GM12872 (cell line): ENCODE data around the gene NUP107.

ENCODE experiments used
- TF ChIP-seq, protein P1 (sequence below): IDR thresholded peaks from 3 replicates; pipeline ENCODE4 v1.5.1; 2011; ENCODE audit warnings: low read depth, mild to moderate bottlenecking, low read length, moderate library complexity; ENCODE audit not compliant: insufficient read depth

The NUP107 gene

GRCh38 chr12:68785823-68786222, 99.0 kb downstream of the NUP107 start:
- TF ChIP-seq, protein P1, sequence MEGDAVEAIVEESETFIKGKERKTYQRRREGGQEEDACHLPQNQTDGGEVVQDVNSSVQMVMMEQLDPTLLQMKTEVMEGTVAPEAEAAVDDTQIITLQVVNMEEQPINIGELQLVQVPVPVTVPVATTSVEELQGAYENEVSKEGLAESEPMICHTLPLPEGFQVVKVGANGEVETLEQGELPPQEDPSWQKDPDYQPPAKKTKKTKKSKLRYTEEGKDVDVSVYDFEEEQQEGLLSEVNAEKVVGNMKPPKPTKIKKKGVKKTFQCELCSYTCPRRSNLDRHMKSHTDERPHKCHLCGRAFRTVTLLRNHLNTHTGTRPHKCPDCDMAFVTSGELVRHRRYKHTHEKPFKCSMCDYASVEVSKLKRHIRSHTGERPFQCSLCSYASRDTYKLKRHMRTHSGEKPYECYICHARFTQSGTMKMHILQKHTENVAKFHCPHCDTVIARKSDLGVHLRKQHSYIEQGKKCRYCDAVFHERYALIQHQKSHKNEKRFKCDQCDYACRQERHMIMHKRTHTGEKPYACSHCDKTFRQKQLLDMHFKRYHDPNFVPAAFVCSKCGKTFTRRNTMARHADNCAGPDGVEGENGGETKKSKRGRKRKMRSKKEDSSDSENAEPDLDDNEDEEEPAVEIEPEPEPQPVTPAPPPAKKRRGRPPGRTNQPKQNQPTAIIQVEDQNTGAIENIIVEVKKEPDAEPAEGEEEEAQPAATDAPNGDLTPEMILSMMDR, result no peak

GRCh38 chr12:68786929-68787328, 100.2 kb downstream of the NUP107 start:
- TF ChIP-seq, protein P1, result 0 out of 3 replicates have a peak, but pooled peaks have one; percentile 5

DNA sequence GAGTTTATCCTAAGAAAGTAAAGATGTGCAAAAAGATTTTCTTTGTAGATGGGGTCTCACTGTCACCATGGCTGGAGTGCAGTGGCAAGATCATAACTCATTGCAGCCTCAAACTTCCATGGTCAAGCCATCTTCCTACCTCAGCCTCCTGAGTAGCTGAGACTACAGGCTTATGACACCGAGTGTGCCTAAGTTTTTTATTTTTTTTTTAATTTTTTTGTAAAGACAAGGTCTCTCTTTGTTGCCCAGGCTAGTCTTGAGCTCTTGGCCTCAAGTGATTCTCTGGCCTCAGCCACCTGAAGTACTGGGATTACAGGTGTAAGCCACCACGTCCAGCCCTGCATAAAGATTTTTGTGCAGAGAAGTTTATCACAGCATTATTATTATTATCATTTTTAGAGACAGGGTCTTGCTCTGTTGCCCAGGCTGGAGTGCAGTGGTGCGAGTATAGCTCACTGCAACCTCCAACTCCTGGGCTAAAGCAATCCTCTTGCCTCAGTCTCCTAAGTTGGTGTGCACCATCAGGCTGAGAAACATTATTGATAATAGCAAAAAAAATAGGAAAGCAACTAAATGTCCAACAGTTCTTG, 101.9 kb downstream of the NUP107 start:
- TF ChIP-seq, protein P1, result no peak

DNA sequence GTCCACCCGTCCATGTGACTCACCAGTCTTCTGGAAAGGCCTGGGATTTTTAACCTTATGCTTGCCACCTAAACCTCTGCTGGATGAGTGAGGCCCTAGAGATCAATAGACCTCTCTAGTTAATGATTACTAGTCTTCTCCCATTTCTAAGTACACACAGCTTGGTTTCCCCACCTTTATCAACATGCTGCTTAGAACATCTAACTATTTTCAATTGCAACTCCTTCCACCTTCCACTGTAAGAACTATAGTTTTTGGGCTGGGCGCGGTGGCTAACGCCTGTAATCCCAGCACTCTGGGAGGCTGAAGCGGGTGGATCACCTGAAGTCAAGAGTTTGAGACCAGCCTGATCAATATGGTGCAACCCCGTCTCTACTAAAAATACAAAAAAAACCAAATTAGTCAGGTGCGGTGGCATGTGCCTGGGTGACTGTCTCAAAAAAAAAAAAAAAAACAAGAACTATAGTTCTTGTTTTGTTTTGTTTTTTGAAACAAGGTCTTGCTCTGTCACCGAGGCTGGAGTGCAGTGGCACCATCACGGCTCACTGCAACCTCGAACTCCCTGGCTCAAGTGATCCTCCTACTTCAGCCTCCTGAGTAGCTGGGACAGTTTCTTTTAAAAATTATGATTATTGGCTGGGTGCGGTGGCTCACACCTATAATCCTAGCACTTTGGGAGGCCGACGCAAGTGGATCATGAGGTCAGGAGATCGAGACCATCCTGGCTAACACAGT, 102.5 kb downstream of the NUP107 start:
- TF ChIP-seq, protein P1, result no peak

DNA sequence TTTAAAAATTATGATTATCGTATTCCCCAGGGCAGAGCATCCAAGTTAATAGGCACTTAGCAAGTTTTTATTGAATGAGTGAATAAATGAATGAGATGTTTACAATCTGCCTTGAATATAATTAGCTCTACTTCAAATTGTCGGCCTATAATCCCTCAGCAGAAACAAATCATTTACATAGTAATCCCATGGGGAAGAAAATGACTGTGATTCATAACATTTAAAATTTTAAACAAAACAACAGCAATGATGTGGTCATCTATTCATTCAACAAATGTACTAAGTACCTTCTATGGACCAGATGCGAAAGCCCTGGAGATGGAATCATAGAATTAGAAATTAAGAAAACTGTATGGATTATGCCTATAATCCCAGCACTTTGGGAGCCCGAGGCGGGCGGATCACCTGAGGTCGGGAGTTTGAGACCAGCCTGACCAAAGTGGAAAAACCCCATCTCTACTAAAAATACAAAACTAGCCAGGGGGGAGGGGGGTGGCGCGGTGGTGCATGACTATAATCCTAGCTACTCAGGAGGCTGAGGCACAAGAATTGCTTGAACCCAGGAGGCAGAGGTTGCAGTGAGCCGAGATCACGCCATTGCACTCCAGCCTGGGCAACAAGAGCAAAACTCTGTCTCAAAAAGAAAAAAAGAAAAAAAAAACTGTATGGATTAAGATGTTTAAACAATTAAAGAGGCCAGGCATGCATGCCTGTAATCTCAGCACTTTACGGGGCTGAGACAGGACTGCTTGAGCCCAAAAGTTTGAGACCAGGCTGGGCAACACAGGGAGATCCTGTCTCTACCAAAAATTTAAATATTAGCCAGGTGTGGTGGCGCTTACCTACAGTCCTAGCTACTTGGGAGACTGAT, 103.5 kb downstream of the NUP107 start:
- TF ChIP-seq, protein P1, result no peak

DNA sequence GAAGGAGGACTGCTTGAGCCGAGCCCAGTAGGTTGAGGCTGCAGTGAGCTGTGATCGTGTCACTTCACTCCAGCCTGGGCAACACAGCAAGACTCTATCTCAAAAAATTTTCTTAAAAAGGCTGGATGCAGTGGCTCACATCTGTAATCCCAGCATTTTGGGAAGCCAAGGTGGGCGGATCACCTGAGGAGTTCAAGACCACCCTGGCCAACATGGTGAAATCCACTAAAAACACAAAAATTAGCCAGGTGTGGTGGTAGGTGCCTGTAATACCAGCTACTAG, 104.1 kb downstream of the NUP107 start:
- TF ChIP-seq, protein P1, result no peak

GRCh38 chr12:68791897-68792481, 105.2 kb downstream of the NUP107 start:
- TF ChIP-seq, protein P1, result no peak
